GM18526 (cell line): ENCODE results near the gene SRD5A1.
A peak's percentile ranks its signal among the peaks of the same experiment; 100 is the strongest.

Experiments used
- POLR2A ChIP-seq: IDR thresholded peaks from 3 replicates; pipeline ENCODE4 v1.6.1; 2011; ENCODE audit not compliant: insufficient read length; ENCODE audit errors: extremely low read depth

The SRD5A1 gene, protein sequence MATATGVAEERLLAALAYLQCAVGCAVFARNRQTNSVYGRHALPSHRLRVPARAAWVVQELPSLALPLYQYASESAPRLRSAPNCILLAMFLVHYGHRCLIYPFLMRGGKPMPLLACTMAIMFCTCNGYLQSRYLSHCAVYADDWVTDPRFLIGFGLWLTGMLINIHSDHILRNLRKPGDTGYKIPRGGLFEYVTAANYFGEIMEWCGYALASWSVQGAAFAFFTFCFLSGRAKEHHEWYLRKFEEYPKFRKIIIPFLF

DNA sequence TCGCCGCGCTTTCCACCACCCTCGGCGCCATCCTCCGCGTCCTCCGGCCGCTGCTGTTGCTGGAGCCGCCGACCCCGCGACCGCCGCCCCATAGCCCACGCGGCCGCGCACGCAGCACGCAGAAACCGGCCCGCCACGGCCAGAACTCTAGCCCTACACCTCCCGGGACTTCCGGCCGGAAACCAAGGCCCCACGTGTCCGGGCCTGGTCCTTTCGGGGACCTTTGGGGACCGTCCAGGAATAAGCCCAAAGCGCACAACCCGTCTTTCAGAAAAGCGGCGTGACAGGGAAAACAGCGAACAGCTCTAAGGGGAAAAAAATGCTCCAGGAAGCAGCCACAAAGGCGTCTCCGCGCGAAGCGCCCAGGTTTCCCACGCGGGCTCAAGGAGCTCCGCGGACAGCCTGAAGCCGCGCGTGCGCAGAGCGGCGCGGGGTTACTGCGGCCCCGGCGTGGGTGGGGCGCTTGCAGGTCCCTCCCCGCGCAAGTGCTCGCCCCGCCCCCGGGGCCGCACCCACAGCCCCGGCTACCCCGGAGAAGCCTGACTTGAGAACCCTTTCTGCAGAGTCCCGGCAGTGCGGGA, at the start of gene SRD5A1, which contains the start of gene NSUN2:
Gene SRD5A1, plus strand, starts transcription at position 553 of the 581 bp plus-strand sequence. CDS start 137 bp downstream, outside the sequence.
Gene NSUN2, minus strand, starts transcription at position 157 of the 581 bp plus-strand sequence. Its CDS starts 65 bp downstream, at position 92.
- TF ChIP-seq POLR2A: peak; percentile 84

DNA sequence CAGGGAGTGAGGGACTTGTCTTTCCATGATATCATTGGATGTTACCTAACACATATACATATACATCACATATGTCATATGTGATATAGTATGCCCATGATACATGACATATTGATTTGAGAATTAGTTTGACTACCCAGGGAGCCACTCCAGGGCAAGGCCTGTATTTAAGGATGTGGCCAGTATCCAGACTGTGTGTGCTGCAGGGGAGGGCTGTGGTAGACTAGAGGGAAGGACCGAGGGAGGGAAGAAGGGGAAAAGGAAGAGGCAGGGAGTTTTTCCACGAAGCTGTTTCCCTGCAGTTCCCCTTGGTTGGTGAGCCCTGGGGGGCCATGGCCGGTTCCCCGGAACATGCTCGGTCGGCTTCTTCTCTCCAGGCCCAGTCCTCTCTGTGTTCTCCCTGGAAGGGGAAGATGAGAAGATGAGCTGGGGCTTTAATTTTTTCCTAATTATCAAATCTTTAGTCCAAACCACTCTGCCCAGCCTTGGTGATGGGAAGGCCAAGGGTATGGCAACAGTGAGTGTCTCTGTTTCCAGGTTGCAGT, 49.1 kb upstream of the SRD5A1 start:
- TF ChIP-seq POLR2A: no peak

DNA sequence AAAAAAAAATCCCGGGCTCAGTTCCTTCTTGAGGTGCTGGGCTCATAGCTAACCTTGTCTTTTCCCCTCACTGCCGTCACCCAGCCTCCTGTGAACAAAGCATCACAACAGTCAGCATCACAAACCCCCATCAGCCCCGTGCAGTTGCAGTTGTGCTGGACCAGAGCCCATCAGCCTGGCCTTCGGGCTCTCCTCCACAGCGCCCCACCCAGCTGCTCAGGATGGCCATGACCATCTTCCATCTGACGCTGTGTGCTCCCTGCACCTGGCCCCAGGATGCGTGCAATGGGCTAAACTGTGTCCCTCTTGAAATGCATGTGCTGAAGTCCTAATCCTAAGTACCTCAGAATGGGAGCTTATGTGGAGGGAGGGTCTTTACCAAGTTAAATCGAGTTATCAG, 48.5 kb upstream of the SRD5A1 start:
- no peak for TF ChIP-seq POLR2A

DNA sequence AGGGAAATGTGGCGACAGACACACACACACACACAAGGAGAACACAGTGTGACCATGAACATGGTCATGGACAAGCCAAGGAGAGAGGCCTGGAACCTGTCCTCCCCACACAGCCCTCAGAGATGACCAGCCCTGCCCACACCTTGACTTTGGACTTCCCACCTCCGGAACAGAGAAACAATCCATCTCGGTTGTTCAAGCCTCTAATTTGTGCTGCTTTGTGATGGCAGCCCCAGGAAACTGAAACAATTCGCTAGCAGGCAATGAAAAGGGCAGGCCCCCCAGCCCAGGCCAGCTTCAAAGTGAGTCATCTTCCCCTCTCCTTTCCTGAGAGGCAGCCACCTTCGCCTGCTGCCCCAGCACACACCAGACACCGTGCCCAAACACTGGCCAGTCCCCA, 48.1 kb upstream of the SRD5A1 start:
- TF ChIP-seq POLR2A: no peak

DNA sequence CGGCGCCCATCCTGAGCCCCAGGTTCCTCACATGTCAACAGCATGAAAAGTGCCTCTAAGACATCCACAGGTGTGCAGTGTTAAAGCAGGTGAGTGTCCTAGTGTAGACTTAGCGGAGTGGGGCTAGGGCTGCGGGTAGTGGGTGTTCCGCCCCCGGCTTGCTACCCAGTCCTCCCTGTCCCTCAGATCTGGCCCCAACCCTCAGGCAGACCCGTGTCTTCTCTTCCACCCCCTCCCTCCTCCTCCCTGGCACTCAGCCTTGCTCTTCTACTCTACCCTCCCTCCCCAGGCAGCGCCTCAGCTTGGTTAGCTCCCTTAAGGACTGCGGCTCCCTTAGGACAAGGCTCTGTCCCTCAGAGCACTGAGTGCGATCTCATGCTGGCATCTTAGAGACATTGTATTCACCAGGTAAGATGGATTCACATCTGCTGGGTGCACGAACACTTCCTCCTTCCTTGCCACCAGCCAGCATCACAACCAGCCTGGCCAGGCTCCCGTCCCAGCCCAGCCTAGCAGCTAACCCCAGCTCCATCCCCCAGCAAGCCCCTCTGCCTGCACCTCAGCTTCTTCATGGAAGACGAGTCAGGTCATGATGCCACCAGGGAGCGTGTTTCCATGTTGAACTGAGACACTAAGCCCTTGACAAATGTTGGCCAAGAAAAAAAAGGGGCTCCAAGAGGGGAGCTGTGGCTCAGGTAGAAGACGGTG, 47.1 kb upstream of the SRD5A1 start:
- no peak for TF ChIP-seq POLR2A

DNA sequence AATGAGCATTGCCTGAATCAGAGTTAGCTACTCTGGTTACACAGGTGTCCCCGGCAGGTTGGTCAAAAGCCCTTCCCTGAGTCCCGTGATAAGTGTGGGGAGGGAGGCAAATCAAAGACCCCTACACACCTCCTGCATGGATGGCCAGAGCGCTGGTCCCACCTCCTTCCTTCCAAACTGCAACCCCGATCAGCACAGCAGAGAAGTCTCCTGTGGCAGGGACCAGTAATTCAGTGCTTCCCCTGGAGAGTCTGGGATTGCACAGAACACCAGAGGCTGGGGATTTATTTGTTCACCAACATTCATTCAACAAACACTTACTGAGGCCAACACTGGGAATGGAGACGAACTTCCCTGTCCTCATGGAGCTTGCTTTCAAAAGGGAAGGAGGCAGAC, 46.6 kb upstream of the SRD5A1 start:
- no peak for TF ChIP-seq POLR2A

DNA sequence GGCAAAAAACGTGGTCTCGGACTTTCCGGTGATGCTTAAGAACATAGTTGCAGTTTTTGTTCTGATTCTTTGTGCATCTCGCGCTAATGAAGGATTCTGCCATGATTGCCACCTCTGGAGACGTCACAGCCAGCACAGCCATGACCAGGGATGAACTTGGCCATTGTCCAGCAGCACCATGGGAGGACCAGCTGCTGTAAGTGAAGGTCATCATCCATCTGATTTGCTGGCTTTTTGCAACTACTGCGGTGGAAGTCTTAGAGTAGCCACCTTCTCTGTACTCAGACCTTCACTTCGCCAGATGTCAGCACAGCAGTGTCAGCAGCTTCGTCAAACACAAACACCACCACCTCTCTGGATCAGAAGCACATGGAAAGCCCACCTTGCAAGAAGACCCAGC, 46.1 kb upstream of the SRD5A1 start:
- no peak for TF ChIP-seq POLR2A

DNA sequence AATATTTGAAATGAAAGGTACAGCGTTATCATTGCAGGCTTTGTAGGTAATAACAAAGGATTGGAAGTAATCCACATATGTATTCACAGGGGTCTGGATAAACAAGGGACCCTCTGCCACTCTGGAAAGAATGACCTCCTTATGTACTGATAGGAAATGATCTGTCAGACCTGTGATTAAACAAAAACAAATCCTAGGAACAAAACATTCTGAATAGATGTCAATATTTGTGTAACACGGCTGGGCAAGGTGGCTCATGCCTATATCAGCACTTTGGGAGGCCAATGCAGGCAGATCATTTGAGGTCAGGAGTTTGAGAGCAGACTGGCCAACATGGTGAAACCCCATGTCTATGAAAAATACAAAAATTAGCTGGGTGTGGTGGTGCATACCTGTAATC, 42.7 kb upstream of the SRD5A1 start:
- TF ChIP-seq POLR2A: no peak

DNA sequence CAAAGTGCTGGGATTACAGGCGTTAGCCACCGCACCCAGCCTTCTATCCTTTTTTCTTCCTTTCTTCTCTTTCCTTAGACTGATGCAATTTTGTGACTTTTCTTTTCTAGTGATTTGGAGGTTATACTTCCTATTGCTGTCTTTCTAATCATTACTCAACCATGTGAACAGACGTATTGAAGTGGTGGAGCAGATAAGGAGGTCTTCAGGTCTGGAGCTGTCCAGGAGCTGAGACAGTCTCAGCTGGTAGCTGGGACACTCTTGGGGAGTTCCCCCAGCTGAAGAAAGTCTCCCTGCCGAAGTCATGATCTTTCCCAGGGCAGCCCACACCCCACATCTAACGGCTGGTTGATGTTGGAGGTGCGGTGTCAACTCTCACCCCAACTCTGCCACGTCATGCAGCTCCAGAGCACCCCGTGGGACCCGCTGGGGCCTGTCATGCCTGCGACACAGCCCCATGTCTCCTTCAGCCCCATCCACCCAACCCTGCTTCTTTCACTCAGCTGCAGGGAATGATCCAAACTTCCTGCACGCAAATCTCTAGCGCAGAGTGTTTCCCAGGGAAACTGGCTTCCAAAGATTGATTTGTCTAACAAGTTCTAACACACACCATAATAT, 41.5 kb upstream of the SRD5A1 start:
- TF ChIP-seq POLR2A: no peak

DNA sequence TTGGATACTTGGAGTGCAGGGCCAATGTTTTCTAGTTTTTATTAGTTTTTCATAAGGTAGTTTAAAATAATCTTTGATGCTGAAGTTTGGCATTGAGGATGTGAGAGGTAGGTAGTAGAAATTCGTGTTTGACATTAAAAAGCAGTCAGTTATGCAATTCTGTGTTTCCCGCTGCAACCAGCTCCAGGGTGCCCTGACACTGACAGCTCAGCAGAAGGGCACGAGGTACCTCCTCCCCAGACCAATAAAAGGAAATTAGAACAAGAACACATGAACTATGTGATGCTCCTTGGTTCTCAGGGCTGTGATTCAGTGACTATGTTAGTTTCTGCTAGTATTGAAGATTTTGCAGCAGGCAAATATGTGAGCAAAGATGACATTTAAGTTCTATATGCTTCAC, 40.6 kb upstream of the SRD5A1 start:
- no peak for TF ChIP-seq POLR2A

DNA sequence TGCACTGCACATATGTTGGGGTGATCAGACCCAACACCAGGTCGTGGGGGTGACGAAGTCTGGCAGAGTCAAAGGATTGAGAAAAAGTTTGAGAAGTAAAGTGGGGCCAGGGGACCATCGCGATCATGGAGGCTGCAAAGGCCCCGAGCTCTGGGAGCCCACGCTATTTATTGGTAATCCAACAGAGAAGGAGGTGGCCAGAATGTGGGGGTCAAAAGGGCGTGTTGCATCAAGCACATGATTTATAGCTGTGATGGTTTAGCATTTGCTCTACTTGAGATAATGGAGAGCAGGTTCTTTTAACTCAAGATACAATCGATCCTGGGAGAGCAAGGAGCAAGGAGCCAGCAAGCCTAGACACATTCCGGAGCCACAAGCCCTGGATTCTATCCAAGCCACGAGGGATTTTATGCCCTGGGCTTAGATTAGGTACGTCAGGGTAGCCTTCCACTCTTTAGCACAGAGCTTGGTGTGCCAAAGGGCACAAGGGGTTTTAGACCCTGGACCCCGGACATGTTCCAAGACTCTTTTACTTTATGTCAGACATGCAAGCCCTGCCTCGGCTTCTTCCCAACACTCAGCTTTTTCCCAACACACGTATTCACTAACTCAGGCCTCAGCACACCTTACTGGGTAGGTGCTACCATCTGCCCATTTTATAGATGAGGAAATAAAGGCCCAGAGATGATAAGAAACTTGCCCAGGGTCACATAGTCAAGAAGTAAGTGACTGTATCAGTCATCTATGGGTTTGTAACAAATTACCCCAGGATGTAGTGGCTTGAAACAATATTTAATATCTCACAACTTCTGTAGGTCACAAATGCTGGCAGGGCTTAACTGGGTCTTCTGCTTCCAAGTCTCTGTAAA, 39.9 kb upstream of the SRD5A1 start:
- no peak for TF ChIP-seq POLR2A

DNA sequence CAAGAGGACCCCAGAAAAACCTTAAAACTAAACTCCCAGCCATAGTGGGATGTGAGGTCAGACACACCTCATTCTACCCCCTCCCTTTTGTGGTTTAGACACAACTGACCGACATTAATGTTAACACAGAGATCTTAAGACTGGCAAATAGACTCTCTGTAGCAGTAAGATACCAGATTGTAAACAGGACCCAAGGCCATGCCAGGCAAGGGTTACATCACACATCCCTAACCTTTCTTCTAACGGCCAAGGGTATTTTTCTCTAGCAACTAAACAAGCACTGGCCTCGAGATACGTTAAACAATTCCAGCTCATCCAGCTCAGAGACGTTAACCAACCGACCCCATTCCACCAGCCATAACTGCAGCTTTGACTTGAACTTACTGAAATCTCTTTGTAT, 39.2 kb upstream of the SRD5A1 start:
- TF ChIP-seq POLR2A: no peak

DNA sequence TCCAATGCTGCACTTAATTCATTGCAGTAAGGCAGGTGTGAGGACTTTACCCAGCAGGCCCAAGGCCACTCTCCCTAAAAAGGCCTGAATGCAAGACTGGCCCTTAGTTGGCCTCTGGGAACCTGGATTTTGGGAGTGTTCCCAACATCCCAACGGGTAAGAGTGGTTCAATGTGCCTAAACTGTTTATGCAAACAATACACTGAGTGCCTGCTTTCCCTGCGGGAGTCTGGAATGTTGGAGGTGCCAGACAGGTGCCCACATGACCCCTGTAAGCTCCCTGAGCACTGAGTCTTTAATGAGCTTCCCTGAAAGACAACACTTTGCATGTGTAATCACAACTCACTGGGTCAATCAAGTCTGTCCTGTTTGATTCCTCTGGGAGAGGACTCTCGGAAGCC, 37.8 kb upstream of the SRD5A1 start:
- TF ChIP-seq POLR2A: no peak

DNA sequence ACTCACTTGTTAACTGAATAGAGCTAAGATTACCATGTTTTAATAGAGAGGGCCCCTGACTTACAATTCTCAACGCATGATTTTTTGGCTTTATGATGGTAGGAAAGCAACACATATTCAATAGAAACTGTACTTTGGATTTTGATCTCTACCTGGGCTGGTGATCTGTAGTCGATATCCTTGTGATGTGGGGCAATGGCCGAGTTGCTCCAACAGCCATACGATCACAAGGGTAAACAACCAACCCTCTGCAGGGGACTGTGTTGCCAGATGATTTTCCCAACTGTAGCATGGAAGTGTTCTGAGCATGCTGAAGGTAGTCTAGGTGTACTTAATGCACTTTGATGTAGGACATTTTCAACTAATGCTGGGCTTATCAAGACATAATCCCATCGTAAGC, 36.9 kb upstream of the SRD5A1 start:
- no peak for TF ChIP-seq POLR2A

DNA sequence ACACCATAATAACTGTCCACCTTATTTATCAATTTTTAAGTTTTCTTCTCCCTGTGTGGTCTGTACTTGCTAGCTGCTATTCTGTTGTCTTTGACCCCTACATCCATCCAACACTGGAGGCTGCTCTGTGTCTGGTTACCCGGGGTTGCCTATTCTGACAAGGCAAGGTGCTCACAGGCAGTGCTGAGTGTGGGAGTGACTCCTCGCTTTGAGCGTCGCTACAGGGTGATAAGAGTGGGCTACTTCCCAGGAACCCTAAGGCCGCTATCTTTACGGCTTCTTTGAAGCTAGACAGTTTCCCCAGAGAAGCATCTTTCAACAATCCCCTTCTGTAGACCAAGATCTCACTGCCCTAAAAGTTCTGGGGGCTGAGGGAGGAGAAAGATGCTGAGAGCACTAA, 35.7 kb upstream of the SRD5A1 start:
- no peak for TF ChIP-seq POLR2A
